ENCODE data around the gene AFAP1. TPM values are rescaled to one million over a fixed set of nuclear protein-coding genes. Genes with fewer than 3 reads are reported as not detected.

AFAP1 gene
- total RNA-seq, 1 donor from 2014 or later, result 31.9 TPM

GRCh38 chr4:7733201-7733600, 206.5 kb downstream of the AFAP1 start:
- Mint-ChIP-seq H3K27ac (no peak overlapping the region), H3K36me3 (ENCODE audit: insufficient read depth) (no peaks in the 10 kb centered on the region), H3K4me1 (ENCODE audit: low read depth) (no peaks in the 10 kb centered on the region), H3K4me3 (ENCODE audit: low read depth) (no peak overlapping the region), H3K27me3 (peaks cover 17% of the 10 kb centered on the region), H3K9me3 (ENCODE audit: low read depth) (no peaks in the 10 kb centered on the region)
- no peak for TF ChIP-seq CTCF (IDR thresholded peaks at IDR 0.05; ENCODE audit: unreplicated experiment)
- no peak for DNase-seq (ENCODE audit: low spot score, unreplicated experiment)

GRCh38 chr4:7732263-7732662, 207.4 kb downstream of the AFAP1 start:
- TF ChIP-seq CTCF (IDR thresholded peaks at IDR 0.05; ENCODE audit: unreplicated experiment), result no peak
- H3K4me1 Mint-ChIP-seq (ENCODE audit: low read depth), result no peaks in the 10 kb centered on the region

GRCh38 chr4:7731437-7731836, 208.2 kb downstream of the AFAP1 start:
- no peak for DNase-seq (ENCODE audit: low spot score, unreplicated experiment)
- no peaks in the 10 kb centered on the region for H3K4me1 Mint-ChIP-seq (ENCODE audit: low read depth)
- no peak overlapping the region for H3K4me3 Mint-ChIP-seq (ENCODE audit: low read depth)
- H3K36me3 Mint-ChIP-seq (ENCODE audit: insufficient read depth), result no peaks in the 10 kb centered on the region
- H3K27ac Mint-ChIP-seq, result no peak overlapping the region
- peaks cover 17% of the 10 kb centered on the region for H3K27me3 Mint-ChIP-seq
- H3K9me3 Mint-ChIP-seq (ENCODE audit: low read depth), result no peaks in the 10 kb centered on the region
- no peak for TF ChIP-seq CTCF (IDR thresholded peaks at IDR 0.05; ENCODE audit: unreplicated experiment)

More at GRCh38 chr4:7732263-7732662, 207.4 kb downstream of the AFAP1 start:
- DNase-seq (ENCODE audit: low spot score, unreplicated experiment), result no peak
- H3K27ac Mint-ChIP-seq, result no peak overlapping the region
- H3K4me3 Mint-ChIP-seq (ENCODE audit: low read depth), result no peak overlapping the region
- H3K36me3 Mint-ChIP-seq (ENCODE audit: insufficient read depth), result no peaks in the 10 kb centered on the region
- no peaks in the 10 kb centered on the region for H3K9me3 Mint-ChIP-seq (ENCODE audit: low read depth)
- H3K27me3 Mint-ChIP-seq, result peaks cover 17% of the 10 kb centered on the region

GRCh38 chr4:7727749-7728148, 211.9 kb downstream of the AFAP1 start:
- Mint-ChIP-seq H3K27ac (no peak overlapping the region), H3K9me3 (ENCODE audit: low read depth) (peaks cover 5% of the 10 kb centered on the region), H3K36me3 (ENCODE audit: insufficient read depth) (no peaks in the 10 kb centered on the region), H3K27me3 (peaks cover 18% of the 10 kb centered on the region), H3K4me1 (ENCODE audit: low read depth) (no peaks in the 10 kb centered on the region), H3K4me3 (ENCODE audit: low read depth) (no peak overlapping the region)
- no peak for TF ChIP-seq CTCF (IDR thresholded peaks at IDR 0.05; ENCODE audit: unreplicated experiment)
- DNase-seq (ENCODE audit: low spot score, unreplicated experiment), result no peak

- H3K27me3 Mint-ChIP-seq, result peaks cover 17% of the 10 kb centered on the region
- no peak overlapping the region for H3K27ac Mint-ChIP-seq
- DNase-seq (ENCODE audit: low spot score, unreplicated experiment), result no peak
- H3K36me3 Mint-ChIP-seq (ENCODE audit: insufficient read depth), result no peaks in the 10 kb centered on the region
- H3K4me3 Mint-ChIP-seq (ENCODE audit: low read depth), result no peak overlapping the region
- TF ChIP-seq CTCF (IDR thresholded peaks at IDR 0.05; ENCODE audit: unreplicated experiment), result no peak
- peaks cover 5% of the 10 kb centered on the region for H3K9me3 Mint-ChIP-seq (ENCODE audit: low read depth)
- H3K4me1 Mint-ChIP-seq (ENCODE audit: low read depth), result no peaks in the 10 kb centered on the region
These were observed 212.8 kb downstream of the AFAP1 start for GRCh38 chr4:7726665-7727413.
